K562 (cell line): Measurements from ENCODE around the gene HS3ST3B1. TPM values are rescaled to one million over a fixed set of nuclear protein-coding genes. Genes with fewer than 3 reads are reported as not detected.

ENCODE experiments used
- CHD4 ChIP-seq: fragments of 200-600 bp; sonication (generic); IDR thresholded peaks from 3 replicates; pipeline ENCODE4 v1.6.1; 2012; ENCODE audit warnings: low read depth, mild to moderate bottlenecking, mixed read lengths, low read length, inconsistent platforms; ENCODE audit not compliant: insufficient read depth, insufficient replicate concordance, poor library complexity, severe bottlenecking
- DLX4 ChIP-seq: fragments of 250-450 bp; sonication (Bioruptor Pico); IDR thresholded peaks from 2 replicates; pipeline ENCODE4 v1.6.1; 2021; ENCODE audit warnings: mild to moderate bottlenecking
- DNMT1 ChIP-seq: fragments of 450-650 bp; IDR thresholded peaks from 2 replicates; pipeline ENCODE4 v1.6.1; 2016; ENCODE audit warnings: antibody characterized with exemption, mild to moderate bottlenecking
- ELK1 ChIP-seq: sonication (generic); formaldehyde crosslinking; IDR thresholded peaks from 2 replicates; pipeline ENCODE4 v1.8.1; 2022; ENCODE audit warnings: missing genetic modification reagents
- HDGF ChIP-seq: fragments of 450-650 bp; IDR thresholded peaks from 2 replicates; pipeline ENCODE4 v1.6.1; 2016
- HNRNPL ChIP-seq: fragments of 200-400 bp; formaldehyde crosslinking; IDR thresholded peaks from 2 replicates; pipeline ENCODE4 v1.6.1; 2017; ENCODE audit warnings: low read depth, mild to moderate bottlenecking, low read length
- MYBL2 ChIP-seq, 2 experiments: fragments of 450-650 bp in 1 of 2; sonication (generic) in 1 of 2; formaldehyde crosslinking in 1 of 2; IDR thresholded peaks; 2 replicates each; pipeline versions ENCODE4 v1.6.1 to v1.8.1; 2017 to 2022; ENCODE audit warnings: borderline replicate concordance in 1 of 2, inconsistent platforms in 1 of 2, low read depth in 1 of 2, mild to moderate bottlenecking in 1 of 2, missing genetic modification reagents in 1 of 2, moderate library complexity in 1 of 2
- NR2C1 ChIP-seq, 2 experiments: fragments of 450-650 bp; IDR thresholded peaks; 2 replicates each; pipeline ENCODE4 v1.6.1; 2017; ENCODE audit warnings: mild to moderate bottlenecking in 2 of 2, antibody characterized with exemption in 1 of 2, inconsistent platforms in 1 of 2, missing compliant biosample characterization in 1 of 2, missing genetic modification characterization in 1 of 2
- PKNOX1 ChIP-seq: fragments of 450-650 bp; IDR thresholded peaks from 2 replicates; pipeline ENCODE4 v1.6.1; 2016
- PTBP1 ChIP-seq: fragments of 200-400 bp; formaldehyde crosslinking; IDR thresholded peaks from 2 replicates; pipeline ENCODE4 v1.6.1; 2017; ENCODE audit warnings: low read depth, low read length
- TAF1 ChIP-seq: IDR thresholded peaks from 2 replicates; pipeline ENCODE4 v1.6.1; 2011; ENCODE audit warnings: mild to moderate bottlenecking, low read length, moderate library complexity; ENCODE audit not compliant: insufficient read depth, control insufficient read depth, severe bottlenecking; ENCODE audit errors: extremely low read depth
- TEAD4 ChIP-seq, 2 experiments: sonication (generic) in 1 of 2; formaldehyde crosslinking in 1 of 2; IDR thresholded peaks; 2 replicates each; pipeline versions ENCODE4 v1.6.1 to v1.8.0; 2012 to 2022; ENCODE audit warnings: borderline replicate concordance in 1 of 2, inconsistent platforms in 1 of 2, low read length in 1 of 2, mild to moderate bottlenecking in 1 of 2, missing genetic modification reagents in 1 of 2
- ZEB2 ChIP-seq: fragments of 450-650 bp; IDR thresholded peaks from 2 replicates; pipeline ENCODE4 v1.6.1; 2016
- ZNF717 ChIP-seq: fragments of 250-450 bp; sonication (Bioruptor Pico); IDR thresholded peaks from 2 replicates; pipeline ENCODE4 v1.5.0; 2021
- ZNF740 ChIP-seq, 3 experiments: fragments of 200-800 bp in 1 of 3; sonication (Bioruptor generic) in 1 of 3; sonication (generic) in 1 of 3; formaldehyde crosslinking in 1 of 3; IDR thresholded peaks; 2 replicates each; pipeline versions ENCODE4 v1.6.1 to v1.8.0; 2016 to 2022; ENCODE audit warnings: mild to moderate bottlenecking in 2 of 3, missing compliant biosample characterization in 2 of 3, missing genetic modification characterization in 2 of 3, missing genetic modification reagents in 1 of 3
- polyA plus RNA-seq, 8 experiments: library from polyadenylated mRNA; depleted of rRNA in 4 of 8; stranded (reverse) in 5 of 8; unstranded in 3 of 8; fragments of >200 nt; fragmentation: Nextera tagmentation in 2 of 8; fragmentation: Illumina TruSeq in 1 of 8; extraction: Ambion mirVana in 2 of 8; extraction: Trizol in 1 of 8; gene quantifications; 2 replicates each; pipeline versions ENCODE4 v1.2.1 to v1.2.3, GENCODE V29; 2011 to 2014; ENCODE audit warnings: inconsistent platforms in 1 of 8, missing spikeins in 1 of 8
- total RNA-seq, 7 experiments: library from RNA; depleted of rRNA in 6 of 7; stranded (reverse); fragments of >200 nt in 6 of 7; fragmentation: Illumina TruSeq in 2 of 7; extraction: Trizol in 2 of 7; gene quantifications; 2 replicates each; pipeline versions ENCODE4 v1.2.1 to v1.2.3, GENCODE V29; 2011 to 2021; ENCODE audit warnings: low replicate concordance in 1 of 7
- TF ChIP-seq, protein P1 (sequence below): sonication (generic); formaldehyde crosslinking; IDR thresholded peaks from 2 replicates; pipeline ENCODE4 v1.8.1; 2023; ENCODE audit warnings: mild to moderate bottlenecking, missing genetic modification reagents
- TF ChIP-seq, protein P2 (sequence below): fragments of 450-650 bp; formaldehyde crosslinking; IDR thresholded peaks from 2 replicates; pipeline ENCODE4 v1.4.0; 2022; ENCODE audit warnings: missing genetic modification characterization

HS3ST3B1 gene
- total and polyA plus RNA-seq, 9 of the 15 experiments (the other 6 are each of a cell fraction or from before 2014, with no cell fraction given): 1.9 to 12.9 (median 3.7) TPM

GRCh38 chr17:14372905-14373613 lies 72.2 kb downstream of the HS3ST3B1 start (continued):
- TF ChIP-seq DLX4 (no peak), NR2C1 (IDR thresholded peaks at IDR 0.05) (peak; percentile 69), NR2C1 (tag; IDR thresholded peaks at IDR 0.05) (peak; percentile 86), PKNOX1 (peak; percentile 52; the same call in 1 of the 2 replicates), HNRNPL (no peak), HDGF (no peak), TEAD4 (IDR thresholded peaks at IDR 0.05; ENCODE audit: low read length) (no peak), TEAD4 (CRISPR knock-in tag; IDR thresholded peaks at IDR 0.05; ENCODE audit: borderline replicate concordance) (no peak), ZNF717 (CRISPR knock-in tag) (no peak), CHD4 (no peak), ZEB2 (no peak), MYBL2 (IDR thresholded peaks at IDR 0.05; ENCODE audit: low read depth) (peak; percentile 33; the same call in 1 of the 2 replicates), MYBL2 (CRISPR knock-in tag; IDR thresholded peaks at IDR 0.05; ENCODE audit: borderline replicate concordance) (no peak), ZNF740 (CRISPR knock-in tag; IDR thresholded peaks at IDR 0.05) (no peak), ZNF740 (tag; IDR thresholded peaks at IDR 0.05) (no peak), ELK1 (CRISPR knock-in tag) (no peak), DNMT1 (no peak), PTBP1 (no peak), TAF1 (no peak)
- TF ChIP-seq, protein P1, sequence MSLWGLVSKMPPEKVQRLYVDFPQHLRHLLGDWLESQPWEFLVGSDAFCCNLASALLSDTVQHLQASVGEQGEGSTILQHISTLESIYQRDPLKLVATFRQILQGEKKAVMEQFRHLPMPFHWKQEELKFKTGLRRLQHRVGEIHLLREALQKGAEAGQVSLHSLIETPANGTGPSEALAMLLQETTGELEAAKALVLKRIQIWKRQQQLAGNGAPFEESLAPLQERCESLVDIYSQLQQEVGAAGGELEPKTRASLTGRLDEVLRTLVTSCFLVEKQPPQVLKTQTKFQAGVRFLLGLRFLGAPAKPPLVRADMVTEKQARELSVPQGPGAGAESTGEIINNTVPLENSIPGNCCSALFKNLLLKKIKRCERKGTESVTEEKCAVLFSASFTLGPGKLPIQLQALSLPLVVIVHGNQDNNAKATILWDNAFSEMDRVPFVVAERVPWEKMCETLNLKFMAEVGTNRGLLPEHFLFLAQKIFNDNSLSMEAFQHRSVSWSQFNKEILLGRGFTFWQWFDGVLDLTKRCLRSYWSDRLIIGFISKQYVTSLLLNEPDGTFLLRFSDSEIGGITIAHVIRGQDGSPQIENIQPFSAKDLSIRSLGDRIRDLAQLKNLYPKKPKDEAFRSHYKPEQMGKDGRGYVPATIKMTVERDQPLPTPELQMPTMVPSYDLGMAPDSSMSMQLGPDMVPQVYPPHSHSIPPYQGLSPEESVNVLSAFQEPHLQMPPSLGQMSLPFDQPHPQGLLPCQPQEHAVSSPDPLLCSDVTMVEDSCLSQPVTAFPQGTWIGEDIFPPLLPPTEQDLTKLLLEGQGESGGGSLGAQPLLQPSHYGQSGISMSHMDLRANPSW (CRISPR knock-in tag): no peak
- TF ChIP-seq, protein P2, sequence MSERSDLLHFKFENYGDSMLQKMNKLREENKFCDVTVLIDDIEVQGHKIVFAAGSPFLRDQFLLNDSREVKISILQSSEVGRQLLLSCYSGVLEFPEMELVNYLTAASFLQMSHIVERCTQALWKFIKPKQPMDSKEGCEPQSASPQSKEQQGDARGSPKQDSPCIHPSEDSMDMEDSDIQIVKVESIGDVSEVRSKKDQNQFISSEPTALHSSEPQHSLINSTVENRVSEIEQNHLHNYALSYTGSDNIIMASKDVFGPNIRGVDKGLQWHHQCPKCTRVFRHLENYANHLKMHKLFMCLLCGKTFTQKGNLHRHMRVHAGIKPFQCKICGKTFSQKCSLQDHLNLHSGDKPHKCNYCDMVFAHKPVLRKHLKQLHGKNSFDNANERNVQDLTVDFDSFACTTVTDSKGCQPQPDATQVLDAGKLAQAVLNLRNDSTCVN (CRISPR knock-in tag): no peak
